Midbrain (tissue), 1 donor: ENCODE results near the gene BACE1.

ENCODE experiments used
- DNase-seq: peaks from one replicate; lab custom pipeline; 2025; lab: John Stamatoyannopoulos, UW

BACE1 gene

DNA sequence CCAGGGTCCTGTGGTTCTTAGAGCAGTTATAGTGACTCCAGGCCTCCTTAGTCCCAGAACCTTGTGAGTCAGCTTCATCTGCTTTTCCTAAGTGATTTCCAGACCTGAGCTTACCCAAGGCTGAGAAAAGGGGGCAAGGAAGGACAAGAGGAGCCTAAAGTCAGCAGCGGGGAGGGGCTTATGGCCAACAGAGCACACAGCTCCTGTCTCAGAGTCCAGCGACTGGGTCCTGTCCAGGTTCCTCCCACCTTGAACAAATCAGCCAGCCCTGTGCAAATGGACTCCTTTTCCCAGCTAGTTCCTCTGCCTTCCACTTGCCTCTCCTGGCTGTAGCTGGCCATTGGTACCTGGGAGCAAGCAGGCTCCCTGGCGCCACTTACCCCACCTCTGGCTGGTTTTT lies 10.9 kb downstream of the BACE1 start:
- DNase-seq: no peak

DNA sequence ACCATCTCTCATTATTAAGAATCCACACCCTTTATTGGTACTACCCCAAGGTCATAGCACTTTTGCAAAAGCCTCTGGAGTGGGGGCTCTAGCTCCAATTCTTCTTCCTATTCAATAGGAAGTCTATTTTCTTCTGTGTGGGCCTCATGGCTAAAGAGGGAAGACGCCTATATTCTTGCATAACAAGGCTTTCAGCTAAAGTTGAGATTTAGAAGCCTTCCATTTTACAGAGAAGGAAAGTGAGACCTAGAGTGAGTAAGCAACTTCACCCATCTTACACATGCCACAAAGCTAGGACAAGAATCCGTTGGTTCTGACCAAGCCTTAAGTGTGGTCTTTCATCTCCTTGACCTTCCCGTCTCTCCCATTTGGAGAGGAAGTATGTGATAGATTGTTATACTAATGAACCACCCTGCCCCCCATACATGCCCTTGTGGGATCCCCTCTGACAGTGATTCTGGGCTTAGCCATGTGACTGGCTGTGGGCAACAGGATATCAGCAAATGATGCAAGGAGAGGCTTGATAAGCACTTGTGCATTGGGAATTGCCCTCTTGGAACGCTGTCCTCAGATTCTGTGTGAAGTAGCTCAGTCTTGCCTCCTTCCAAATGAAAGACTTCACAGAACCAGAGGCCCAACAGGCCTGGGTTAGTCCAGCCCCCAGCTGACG lies 12.3 kb downstream of the BACE1 start:
- no peak for DNase-seq

DNA sequence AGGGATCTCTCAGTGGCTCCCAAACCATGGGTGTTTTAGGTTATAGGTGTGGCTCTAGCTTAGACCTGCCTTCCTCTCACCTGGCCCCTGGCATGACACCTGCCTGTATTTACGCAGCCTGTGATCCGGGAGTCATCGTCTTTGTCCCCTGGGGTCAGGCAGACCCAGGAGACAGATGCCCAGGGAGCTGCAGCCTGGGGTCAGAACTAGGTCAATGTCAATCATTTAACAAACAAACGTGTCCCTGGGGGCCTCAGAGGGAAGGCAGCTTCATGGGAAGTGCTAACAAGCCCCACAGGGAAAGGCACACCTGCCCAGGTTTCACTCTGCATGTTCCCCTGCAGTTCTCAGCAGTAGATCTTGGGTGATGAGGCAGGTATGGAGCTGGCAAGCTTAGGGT lies 13.0 kb downstream of the BACE1 start:
- no peak for DNase-seq

DNA sequence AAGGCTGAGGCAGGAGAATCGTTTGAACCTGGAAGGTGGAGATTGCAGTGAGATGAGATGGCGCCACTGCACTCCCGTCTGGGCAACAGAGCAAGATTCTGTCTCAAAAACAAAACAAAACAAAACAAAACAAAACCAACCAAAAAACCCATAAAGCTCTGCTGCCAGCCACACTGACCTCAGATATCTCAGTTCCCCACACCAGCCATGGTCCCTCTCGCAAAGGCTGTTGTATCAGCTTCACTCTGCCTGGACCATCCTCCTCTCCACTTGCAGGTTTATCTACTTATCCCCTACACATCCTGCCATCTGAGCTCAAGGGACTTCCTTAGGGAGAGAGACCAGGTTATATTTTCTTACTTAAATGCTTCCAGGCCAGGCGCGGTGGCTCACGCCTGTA lies 13.8 kb downstream of the BACE1 start:
- no peak for DNase-seq

DNA sequence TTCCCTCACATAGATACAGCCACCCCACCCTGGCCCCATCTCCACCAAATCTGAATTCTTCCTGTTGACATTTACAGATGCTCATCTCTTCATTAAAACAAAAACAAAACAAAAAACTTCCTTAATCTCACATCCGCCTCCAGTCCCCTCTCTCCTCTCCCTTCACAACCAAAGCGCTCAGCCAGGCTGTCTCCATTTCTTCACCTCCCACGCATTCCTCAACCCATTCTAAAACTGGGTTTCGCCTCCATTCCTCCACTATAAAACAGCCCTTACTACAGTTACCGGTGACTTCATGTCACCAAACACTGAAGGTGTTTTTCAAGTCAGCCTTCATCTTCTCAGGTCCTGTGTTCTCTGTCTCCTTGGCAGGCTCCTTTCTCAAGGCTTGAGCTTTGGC lies 15.3 kb downstream of the BACE1 start:
- no peak for DNase-seq

DNA sequence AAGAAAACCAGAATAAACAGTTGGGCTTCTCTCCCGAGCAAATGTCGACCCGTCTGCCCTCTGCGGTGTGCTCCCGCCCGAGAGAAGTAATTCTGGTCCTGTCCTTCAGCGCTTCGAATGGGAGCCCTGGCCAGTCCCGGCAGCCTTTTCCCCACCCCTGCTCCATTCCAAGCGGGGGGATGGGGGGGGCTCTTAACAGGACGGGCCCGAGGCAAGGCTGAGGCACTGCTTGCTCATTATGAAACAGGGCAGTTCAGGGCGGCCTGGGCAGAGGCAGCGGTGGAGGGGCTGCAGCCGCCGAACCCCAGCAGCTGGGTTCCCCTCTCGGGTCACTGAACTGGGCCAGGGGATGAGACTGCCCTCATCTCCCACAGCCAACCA lies 15.8 kb downstream of the BACE1 start:
- DNase-seq: peak; percentile 18

DNA sequence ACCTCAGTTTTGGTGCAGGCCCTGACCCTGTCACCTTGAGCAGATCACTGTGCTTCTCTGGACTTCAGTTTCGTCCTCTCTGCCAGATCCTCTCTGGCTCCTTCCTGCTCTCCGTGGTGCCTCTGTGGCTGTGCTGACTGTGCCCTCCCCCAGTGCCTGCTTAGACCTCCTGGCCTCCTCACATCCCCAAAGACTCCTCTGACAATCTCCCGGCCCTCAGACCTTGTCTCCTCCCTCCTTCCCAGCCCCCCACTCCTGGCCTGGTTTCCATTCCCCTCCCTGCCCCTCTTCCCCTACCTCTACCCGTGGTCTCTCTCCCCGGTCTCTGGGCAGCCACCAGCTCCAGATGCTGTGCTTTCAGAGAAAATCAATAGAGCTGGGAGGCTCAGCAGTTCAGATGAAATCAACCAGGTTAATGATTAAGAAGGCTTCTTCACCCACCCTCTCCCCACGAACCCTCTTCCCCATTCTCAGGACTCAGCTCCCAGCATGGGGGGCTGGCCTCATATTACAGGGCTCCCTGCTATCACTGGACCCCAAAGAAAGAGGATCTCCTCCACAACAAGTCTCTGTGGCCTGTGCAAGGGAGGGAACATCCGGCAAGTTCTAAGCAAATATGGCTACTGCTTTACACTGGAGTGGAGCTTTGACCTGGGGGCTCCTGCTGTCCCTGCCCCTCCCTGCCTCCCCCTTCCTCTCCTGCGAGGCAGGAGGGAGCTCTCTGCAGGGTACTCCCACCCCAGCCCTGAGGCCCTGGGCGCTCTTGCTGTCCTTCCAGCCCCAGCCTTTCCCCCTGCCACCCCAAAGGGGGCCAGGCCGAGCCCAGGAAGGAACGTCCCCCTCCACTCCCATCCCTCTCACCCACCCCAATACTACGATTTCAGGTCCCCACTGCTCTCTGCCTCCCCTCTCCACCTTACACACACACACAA lies 16.4 kb downstream of the BACE1 start:
- DNase-seq: no peak

DNA sequence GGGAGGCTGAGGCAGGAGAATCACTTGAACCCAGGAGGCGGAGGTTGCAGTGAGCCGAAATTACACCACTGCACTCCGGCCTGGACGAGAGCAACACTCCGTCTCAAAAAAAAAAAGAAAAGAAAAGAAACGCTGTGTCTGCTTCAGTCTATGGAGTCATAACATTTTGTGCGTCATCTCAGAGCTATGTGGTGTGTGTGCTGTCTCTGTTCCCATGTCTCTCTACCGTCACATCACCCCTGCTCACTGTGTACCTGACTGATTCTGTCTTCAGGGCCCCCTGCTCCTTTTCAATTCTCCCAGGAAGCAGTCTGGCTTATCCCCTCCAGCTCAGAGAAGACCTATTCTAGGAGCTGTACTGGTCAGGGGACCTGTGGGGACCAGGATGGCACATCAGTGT lies 17.9 kb downstream of the BACE1 start:
- no peak for DNase-seq

DNA sequence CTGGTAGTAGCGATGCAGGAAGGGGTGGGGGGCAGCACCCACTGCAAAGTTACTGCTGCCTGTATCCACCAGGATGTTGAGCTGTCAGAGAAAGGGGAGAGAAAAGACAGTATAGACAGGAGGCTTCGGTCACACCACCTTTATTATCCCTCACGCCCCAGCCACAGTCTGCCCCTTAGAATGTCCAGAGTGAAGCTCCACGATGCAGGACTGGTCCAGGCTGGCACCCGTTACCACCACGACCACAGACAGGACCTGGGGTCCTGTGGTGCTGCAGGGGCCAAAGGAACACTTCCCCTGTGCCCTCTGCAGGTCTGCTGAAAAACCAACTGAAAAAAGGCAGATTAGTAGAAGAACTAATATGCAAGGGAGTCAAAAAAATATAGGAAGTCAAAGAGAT lies 19.2 kb downstream of the BACE1 start:
- no peak for DNase-seq

DNA sequence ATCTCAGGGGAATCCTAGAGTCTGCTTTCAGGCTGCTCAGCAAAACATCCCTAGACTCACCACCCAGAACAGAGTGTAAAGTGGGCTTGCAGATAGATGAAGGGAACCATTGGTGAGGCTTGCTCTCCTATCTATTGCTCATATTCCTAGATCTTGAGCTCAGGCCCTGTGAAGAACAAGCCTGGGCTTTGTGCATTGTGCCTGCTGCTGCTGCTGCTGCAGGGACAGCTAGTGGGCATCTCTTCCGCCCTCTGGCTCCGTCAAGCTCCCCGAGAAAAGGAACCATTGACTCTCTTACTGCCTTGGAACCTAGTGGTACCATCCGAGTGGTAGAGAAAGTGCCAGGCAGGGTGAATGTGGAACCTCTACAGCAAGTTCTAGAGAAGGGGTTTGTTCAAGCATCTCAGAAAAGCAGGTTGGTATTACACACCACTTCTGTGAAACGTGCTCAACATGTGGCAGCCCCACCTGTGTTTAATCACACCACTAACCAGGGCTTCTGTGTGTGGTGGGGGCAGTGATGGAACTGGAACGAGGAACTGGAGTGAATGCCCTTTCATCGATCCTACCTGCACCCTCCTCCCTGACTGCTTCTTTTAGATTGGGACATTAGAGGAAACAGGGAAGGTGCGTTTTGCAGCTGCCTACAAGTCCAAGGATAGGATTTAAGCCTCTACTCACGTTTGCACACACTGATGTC lies 20.5 kb downstream of the BACE1 start:
- DNase-seq: peak; percentile 80

DNA sequence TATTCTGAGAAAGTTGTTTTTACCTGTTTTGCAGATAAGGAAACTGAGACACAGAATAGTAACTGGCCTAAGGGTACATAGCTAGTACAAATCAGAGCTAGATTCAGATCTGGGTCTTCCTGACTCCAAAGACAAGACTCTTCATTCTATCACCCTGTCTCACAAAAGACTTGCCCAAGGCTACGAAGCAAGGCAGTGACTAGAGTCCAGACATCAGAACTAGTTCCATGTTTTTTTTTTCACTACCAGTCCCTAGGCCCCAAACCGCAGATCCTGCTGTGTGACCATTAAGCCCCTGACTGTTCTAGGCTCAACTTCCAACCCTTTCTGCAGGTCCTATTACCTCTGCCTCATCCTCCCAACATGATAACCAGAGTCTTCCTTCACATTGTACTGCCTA lies 23.4 kb downstream of the BACE1 start:
- no peak for DNase-seq

DNA sequence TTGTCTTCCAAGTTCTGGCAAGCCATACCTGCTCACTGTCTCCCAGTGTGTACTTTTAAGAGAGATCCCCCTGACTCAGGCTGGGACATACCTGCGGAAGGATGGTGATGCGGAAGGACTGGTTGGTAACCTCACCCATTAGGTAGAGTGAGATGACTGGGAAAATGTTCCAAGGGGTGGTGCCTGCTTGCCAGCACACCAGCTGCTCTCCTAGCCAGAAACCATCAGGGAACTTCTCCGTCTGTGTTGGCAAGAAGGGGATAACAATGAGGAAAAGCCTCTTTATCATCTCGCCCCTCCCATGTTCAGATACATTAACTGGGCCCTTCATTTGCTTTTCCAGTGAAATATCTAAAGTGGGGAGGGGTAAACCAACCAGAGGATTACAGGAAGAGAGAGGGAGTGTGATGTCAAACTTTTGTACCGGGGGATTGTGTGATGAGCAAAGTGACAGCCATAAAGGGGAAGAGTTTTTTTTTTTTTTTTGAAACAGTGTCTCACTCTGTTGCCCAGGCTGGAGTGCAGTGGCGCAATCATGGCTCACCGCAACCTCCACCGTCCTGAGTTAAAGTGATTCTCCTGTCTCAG lies 25.2 kb downstream of the BACE1 start, which contains the start of gene BACE1-AS:
TSS of gene BACE1-AS (plus strand) at position 538 of the 588 bp plus-strand sequence.
- no peak for DNase-seq

DNA sequence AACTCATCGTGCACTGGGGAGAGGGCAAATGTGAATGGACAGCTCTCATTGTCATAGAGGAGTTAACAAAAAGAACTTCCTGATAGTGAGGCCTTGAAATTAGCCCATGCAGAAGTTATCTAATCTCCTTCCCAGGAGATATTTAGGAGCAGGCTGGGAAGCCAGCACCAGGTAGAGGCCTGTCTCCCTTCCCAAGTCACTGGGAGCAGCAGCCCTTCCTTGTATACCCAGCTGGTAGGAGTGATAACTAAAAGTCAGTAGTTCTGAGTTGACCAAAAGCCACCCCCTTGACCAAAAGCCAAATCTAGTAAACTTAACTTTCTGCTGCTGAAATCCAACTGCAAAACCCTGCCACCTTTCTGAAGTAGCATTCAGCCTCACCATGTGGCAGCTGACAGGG lies 26.3 kb downstream of the BACE1 start:
- DNase-seq: no peak

DNA sequence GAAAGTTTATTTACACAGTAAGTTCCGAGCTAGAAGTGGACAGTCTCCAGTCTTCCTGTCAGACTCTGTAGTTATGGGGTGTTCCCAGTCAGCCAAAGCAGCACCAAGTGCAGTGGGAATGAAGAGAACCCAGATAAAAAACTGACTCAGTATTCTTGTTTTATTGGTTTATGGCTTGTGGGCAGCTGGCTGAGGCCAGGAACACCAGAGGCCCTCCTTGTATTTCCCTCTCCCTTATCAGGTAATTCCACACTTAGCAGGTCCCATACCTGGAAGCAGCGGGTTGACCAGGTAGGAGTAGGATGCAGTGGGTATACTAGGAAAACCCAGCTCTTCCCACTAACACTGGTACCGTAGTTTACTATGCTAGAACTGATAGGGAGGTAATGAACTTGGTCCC lies 28.4 kb downstream of the BACE1 start:
- no peak for DNase-seq

DNA sequence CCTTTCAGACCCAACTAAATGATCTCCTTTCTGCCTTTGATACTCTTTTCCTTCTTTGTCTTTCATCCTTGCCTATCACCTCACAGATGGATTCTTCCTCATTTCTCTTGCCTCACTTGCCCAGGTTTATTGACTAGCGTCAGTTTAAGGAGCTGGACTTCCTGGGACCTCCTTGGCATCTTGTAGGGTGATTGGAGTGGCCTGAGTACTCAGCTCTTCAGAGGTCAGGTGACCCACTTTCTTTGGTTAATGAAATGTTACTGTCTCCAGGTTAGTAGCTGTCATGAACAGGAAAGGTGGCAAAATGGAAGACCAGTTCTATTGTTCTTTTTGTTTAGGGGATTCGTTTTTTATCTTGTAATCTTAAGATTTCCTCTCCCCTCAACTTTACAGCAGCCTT lies 29.5 kb downstream of the BACE1 start:
- no peak for DNase-seq

DNA sequence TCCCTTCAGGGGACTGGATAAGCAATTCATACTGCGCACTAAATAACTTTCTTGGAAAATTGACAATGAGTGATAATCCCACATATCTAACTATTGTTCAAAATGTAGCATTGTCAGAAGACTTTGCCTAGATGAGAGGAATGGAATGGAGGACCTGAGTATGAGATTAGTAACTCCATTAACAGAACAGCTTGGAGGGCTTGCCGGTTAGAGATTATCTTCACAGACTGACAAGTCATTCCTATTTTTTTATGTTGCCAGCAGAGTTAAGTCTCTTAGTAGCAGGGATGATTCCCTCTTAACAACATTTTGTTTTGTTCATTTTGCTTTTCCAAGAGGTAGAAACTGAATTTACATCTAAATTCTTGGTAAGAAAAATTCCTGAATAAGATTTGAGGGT lies 32.0 kb downstream of the BACE1 start:
- no peak for DNase-seq

DNA sequence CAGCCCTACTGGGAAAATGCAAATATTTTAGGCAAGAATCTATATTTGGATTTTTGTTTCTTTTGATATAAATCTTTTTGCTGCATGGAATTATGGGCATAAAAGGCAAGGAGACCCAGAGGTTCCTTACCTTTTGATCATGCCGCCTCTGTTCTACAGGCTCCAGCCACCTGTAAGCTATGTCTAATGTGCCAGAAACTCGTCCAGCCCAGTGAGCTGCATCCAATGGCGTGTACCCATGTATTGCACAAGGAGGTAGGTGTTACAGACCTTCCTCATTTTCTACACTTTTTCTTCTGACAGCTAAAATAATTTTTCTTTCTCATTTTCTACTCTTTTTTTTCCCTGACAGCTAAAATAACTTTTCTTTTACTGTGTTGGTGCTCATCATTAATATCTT lies 33.1 kb downstream of the BACE1 start:
- no peak for DNase-seq

DNA sequence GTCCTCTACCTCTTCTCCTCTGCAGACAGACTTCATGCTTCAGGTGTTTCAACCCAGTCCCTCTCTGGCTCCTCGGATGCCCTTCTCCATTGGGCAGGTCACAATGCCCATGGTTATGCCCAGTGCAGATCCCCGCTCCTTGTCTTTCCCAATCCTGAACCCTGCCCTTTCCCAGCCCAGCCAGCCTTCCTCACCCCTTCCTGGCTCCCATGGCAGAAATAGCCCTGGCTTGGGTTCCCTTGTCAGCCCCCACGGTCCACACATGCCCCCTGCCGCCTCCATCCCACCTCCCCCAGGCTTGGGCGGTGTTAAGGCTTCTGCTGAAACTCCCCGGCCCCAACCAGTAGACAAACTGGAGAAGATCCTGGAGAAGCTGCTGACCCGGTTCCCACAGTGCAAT lies 34.2 kb downstream of the BACE1 start:
- DNase-seq: no peak

DNA sequence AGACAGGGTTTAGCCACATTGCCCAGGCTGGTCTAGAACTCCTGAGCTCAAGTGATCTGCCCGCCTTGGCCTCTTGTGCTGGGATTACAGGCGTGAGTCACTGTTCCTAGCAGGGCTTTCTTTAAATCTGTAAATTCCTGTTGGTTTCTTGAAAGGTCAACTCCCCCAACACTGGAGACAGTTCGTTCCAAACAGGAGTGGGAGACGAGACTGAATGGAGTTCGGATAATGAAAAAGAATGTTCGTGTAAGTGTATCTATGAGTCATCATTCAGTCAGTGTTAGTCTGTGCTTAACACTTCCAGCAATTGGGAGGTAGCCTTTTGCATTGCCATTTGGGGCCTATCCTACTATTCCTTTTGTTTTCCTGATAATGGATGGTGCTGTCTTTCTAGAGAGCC lies 34.9 kb downstream of the BACE1 start:
- no peak for DNase-seq

DNA sequence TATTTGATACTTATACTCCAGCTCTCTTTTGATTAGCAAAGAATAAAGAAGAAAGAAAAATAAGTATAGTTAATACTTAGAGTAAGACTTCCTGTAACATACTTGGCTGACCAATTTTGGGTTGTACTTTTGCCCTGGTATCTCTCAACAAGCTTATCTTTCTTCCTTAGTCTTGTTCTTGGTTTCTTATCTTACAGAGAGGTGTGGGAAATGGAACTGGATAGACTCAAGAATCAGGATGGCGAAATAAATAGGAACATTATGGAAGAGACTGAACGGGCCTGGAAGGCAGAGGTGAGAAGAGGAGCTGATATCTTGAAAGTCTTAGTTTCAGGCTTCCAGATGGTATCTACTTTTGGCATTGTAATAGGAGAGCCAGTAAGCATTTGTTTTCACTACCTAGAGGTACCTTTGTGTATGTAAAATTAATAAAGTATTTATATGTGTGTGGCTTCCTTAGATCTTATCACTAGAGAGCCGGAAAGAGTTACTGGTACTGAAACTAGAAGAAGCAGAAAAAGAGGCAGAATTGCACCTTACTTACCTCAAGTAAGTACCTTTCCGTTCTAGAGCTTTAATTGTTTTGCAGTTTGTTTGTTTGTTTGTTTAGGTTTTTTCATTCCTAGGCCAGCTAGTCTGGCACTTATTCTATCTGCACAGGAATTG lies 36.2 kb downstream of the BACE1 start:
- DNase-seq: no peak

DNA sequence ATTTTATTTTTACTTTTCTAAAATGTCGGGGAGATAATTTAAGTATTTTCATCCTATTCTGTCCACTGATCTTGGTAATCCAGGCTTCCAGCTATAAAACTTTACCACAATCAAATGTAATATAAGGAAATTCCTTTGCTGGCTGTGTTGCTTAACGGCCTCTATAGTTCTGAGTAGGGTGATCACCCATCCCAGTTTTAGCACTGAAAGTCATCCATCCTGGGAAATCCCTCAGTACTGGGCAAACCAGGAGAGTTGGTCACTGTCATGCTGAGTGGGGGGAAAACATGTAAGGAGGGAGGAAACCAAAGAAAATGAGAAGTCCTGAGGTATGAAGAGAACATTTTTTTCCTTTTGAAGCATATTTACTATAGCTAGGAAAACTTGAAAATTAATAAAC lies 37.7 kb downstream of the BACE1 start:
- no peak for DNase-seq
